K562 (cell line): ENCODE results near the gene COQ7. TPM values are rescaled to one million over a fixed set of nuclear protein-coding genes. Genes with fewer than 3 reads are reported as not detected.

ENCODE experiments used
- BRD4 ChIP-seq: fragments of 200-600 bp; sonication (generic); IDR thresholded peaks from 2 replicates; pipeline ENCODE4 v1.6.1; 2017; ENCODE audit warnings: inconsistent platforms
- polyA plus RNA-seq, 8 experiments: library from polyadenylated mRNA; depleted of rRNA in 4 of 8; stranded (reverse) in 5 of 8; unstranded in 3 of 8; fragments of >200 nt; fragmentation: Nextera tagmentation in 2 of 8; fragmentation: Illumina TruSeq in 1 of 8; extraction: Ambion mirVana in 2 of 8; extraction: Trizol in 1 of 8; gene quantifications; 2 replicates each; pipeline versions ENCODE4 v1.2.1 to v1.2.3, GENCODE V29; 2011 to 2014; ENCODE audit warnings: inconsistent platforms in 1 of 8, missing spikeins in 1 of 8
- total RNA-seq, 7 experiments: library from RNA; depleted of rRNA in 6 of 7; stranded (reverse); fragments of >200 nt in 6 of 7; fragmentation: Illumina TruSeq in 2 of 7; extraction: Trizol in 2 of 7; gene quantifications; 2 replicates each; pipeline versions ENCODE4 v1.2.1 to v1.2.3, GENCODE V29; 2011 to 2021; ENCODE audit warnings: low replicate concordance in 1 of 7
- TF ChIP-seq, protein P1 (sequence below): sonication (generic); formaldehyde crosslinking; IDR thresholded peaks from 2 replicates; pipeline ENCODE4 v1.8.0; 2023; ENCODE audit warnings: missing genetic modification reagents, mild to moderate bottlenecking, borderline replicate concordance
- TF ChIP-seq, protein P2 (sequence below): fragments of 250-450 bp; sonication (Bioruptor Pico); IDR thresholded peaks from 2 replicates; pipeline ENCODE4 v1.4.0; 2020; ENCODE audit warnings: mild to moderate bottlenecking, moderate library complexity, borderline replicate concordance

COQ7 gene
- total and polyA plus RNA-seq, 9 of the 15 experiments (the other 6 are each of a cell fraction or from before 2014, with no cell fraction given), result 2.3 to 26.1 (median 15.2) TPM

DNA sequence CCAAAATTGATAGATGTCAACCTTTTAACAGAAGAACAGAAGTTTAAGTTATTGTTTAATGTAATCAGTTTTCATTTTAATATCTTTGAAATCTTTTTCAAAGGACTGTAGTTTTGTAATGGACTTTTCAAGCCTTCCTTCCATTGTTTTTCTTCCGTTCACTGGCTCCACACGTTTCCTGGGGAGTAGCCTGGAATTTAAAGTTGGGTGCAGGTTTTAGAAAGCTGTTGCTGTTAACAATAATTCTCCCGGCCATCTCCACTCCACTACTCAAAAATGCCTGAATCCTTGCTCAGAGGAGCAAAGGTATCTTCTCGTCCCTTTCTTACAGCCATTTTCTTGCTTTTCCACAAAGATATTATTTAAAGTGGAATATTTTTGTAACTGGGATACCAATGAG is 4.7 kb upstream of the COQ7 start (continued):
- TF ChIP-seq, protein P1, sequence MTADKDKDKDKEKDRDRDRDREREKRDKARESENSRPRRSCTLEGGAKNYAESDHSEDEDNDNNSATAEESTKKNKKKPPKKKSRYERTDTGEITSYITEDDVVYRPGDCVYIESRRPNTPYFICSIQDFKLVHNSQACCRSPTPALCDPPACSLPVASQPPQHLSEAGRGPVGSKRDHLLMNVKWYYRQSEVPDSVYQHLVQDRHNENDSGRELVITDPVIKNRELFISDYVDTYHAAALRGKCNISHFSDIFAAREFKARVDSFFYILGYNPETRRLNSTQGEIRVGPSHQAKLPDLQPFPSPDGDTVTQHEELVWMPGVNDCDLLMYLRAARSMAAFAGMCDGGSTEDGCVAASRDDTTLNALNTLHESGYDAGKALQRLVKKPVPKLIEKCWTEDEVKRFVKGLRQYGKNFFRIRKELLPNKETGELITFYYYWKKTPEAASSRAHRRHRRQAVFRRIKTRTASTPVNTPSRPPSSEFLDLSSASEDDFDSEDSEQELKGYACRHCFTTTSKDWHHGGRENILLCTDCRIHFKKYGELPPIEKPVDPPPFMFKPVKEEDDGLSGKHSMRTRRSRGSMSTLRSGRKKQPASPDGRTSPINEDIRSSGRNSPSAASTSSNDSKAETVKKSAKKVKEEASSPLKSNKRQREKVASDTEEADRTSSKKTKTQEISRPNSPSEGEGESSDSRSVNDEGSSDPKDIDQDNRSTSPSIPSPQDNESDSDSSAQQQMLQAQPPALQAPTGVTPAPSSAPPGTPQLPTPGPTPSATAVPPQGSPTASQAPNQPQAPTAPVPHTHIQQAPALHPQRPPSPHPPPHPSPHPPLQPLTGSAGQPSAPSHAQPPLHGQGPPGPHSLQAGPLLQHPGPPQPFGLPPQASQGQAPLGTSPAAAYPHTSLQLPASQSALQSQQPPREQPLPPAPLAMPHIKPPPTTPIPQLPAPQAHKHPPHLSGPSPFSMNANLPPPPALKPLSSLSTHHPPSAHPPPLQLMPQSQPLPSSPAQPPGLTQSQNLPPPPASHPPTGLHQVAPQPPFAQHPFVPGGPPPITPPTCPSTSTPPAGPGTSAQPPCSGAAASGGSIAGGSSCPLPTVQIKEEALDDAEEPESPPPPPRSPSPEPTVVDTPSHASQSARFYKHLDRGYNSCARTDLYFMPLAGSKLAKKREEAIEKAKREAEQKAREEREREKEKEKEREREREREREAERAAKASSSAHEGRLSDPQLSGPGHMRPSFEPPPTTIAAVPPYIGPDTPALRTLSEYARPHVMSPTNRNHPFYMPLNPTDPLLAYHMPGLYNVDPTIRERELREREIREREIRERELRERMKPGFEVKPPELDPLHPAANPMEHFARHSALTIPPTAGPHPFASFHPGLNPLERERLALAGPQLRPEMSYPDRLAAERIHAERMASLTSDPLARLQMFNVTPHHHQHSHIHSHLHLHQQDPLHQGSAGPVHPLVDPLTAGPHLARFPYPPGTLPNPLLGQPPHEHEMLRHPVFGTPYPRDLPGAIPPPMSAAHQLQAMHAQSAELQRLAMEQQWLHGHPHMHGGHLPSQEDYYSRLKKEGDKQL (CRISPR knock-in tag), result no peak
- TF ChIP-seq BRD4, result no peak
- TF ChIP-seq, protein P2, sequence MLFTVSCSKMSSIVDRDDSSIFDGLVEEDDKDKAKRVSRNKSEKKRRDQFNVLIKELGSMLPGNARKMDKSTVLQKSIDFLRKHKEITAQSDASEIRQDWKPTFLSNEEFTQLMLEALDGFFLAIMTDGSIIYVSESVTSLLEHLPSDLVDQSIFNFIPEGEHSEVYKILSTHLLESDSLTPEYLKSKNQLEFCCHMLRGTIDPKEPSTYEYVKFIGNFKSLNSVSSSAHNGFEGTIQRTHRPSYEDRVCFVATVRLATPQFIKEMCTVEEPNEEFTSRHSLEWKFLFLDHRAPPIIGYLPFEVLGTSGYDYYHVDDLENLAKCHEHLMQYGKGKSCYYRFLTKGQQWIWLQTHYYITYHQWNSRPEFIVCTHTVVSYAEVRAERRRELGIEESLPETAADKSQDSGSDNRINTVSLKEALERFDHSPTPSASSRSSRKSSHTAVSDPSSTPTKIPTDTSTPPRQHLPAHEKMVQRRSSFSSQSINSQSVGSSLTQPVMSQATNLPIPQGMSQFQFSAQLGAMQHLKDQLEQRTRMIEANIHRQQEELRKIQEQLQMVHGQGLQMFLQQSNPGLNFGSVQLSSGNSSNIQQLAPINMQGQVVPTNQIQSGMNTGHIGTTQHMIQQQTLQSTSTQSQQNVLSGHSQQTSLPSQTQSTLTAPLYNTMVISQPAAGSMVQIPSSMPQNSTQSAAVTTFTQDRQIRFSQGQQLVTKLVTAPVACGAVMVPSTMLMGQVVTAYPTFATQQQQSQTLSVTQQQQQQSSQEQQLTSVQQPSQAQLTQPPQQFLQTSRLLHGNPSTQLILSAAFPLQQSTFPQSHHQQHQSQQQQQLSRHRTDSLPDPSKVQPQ (CRISPR knock-in tag), result no peak
- TF ChIP-seq, all 486 proteins: peak for 0
